GM12878 (cell line): ENCODE data around the gene CCL4.

Experiments
- HDAC6 ChIP-seq: fragments of 200-600 bp; sonication (generic); IDR thresholded peaks from one replicate; pipeline ENCODE4 v1.8.0; 2017; ENCODE audit warnings: antibody characterized with exemption; ENCODE audit not compliant: unreplicated experiment
- HDGF ChIP-seq: fragments of 450-650 bp; IDR thresholded peaks from 2 replicates; pipeline ENCODE4 v1.6.1; 2016; ENCODE audit warnings: antibody characterized with exemption

- TF ChIP-seq HDGF (no peak), HDAC6 (no peak)
These were observed 24.9 kb downstream of the CCL4 start for GRCh38 chr17:36128411-36128978.
